Cardiac septum (tissue), 1 donor: ENCODE data around the gene FGFR1OP2. TPM values are rescaled to one million over a fixed set of nuclear protein-coding genes. Genes with fewer than 3 reads are reported as not detected.
"Not testable (repeated sequence)": the region's sequence is repeated elsewhere in the genome, so short reads cannot be mapped to it uniquely, and the experiment has no call there.

Experiments used
- DNase-seq: peaks from one replicate; pipeline ENCODE4 v3.0.0-alpha.2; 2020; ENCODE audit warnings: low spot score
- intact Hi-C: fragments of 100-400 bp; cut with DNase I; formaldehyde crosslinking; loops from one replicate; pipeline ENCODE4 v1.14.0; 2022
- total RNA-seq: library from RNA; stranded (reverse); fragmentation: NEBNext Ultra II Directional; extraction: Animal tissue kit (Norgen Biotek cat#: 25700); gene quantifications from one replicate; pipeline ENCODE4 v1.2.1, GENCODE V29; 2021
- donor health status: DM: no; HTN: no; CAD: no.

The FGFR1OP2 gene
- total RNA-seq, 1 donor from 2014 or later: 37.4 TPM

DNA sequence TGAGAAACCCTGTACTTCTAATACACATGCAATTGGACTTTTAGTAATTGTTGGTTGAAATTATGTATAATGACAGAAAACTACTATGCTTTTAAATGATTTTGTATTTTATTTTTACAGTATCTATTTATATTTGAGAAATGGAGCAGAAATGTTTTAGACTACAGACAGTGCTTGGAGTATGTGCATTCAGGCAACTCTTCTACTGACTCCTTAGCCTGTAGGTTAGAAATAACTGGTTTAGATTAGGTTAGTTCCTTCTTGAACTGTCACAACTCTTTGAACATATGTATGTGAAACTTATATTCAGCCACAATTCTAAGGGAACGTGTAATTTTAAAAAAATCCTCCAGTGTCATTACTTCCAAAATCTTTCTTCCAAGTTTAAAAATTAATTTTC lies 1.7 kb downstream of the FGFR1OP2 start:
- DNase-seq: no peak
- intact Hi-C loops: loop anchor here (2.0 kb wide), 2 partner anchors 75 to 305 kb away; partner anchors contain the start of genes STK38L and TM7SF3

DNA sequence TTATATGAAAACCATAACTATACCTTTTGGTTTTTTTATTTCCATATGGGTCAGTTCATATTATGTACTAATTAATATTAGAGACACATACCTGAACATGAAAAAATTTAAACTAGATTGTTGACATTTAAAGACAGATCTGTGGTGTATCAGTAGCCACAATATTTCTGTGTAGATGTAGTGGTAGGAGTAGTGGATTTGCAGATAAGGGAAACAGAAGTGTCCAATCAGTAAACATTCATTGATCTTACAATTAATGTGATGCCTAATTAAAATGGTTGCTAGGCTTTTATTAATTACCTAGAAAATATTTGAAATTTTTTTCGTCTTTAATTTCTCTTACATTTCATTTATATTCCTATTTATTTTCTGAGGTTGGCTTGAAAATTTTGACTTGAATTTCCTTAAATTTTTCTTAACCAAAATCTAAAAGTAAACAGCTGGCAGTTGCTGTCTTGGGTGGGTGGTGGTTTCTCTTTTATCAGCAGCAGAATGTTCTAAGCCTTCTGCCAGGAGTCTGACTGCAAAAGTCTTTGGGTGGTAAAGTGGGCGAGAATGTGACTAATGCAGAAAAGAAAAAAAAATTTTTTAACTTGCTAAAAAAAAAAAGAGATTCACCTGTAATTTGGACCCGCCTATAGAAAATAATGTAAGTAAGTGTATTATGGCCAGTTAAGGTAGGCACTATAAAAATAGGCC lies 2.4 kb downstream of the FGFR1OP2 start:
- no peak for DNase-seq
- intact Hi-C loops: no loop called here

DNA sequence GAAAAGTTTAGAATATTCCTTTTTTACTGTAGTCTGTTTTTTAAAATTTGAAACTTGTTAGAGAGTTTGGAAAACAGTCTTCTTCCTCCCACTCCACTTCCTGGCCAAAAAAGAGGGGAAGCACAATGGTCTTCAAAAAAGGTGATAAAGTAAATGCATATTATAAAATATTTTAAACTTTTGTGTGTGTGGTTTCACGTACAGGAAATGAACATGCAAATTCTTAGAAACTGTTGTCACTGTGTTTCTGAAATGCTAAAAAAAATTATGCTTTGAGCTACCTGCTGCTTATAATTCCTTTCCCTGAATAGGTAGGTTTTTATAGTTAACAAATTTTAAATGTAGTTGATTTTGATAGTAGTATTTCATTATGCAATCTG lies 2.9 kb downstream of the FGFR1OP2 start:
- DNase-seq: no peak
- intact Hi-C loops: no loop called here

DNA sequence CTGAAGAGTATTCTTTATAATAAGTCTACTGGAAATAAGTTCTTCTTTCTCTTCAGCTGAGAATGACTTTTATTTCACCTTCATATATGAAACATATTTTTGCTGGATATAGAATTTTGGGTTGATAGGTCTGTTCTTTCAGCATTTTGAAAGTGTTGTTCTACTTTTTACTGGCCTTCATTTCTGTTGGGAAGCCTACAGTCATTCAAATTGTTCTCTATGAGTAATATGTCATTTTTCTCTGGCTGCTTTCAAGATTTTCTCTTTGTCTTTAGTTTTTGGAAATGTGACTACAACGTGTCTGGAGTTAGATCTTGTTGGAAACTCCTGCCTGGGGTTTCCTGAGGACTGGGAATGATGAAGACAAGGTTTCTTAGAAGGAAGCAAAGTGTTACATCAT lies 10.0 kb downstream of the FGFR1OP2 start:
- intact Hi-C loops: no loop called here

DNA sequence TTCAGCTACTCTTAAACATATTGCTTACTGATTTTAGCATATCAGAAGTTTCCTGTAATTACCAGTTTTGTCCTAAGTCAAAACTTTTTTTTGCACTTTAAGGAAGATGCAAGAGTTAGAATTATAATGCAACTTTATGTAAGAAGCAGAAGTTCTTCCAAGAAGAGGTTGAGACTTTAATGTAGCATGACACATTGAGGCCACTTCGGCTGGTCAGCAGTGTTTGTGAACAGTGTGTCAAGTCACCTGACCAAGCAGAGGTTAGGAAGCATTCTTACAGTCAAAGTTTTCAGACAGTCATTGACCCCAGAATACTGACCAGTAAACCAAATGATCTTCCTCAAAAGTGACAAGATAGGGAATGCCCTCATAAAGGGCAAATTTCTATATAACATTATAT lies 15.2 kb downstream of the FGFR1OP2 start:
- no peak for DNase-seq
- intact Hi-C loops: no loop called here

More for the DNA sequence above, 10.0 kb downstream of the FGFR1OP2 start:
- DNase-seq: no peak

DNA sequence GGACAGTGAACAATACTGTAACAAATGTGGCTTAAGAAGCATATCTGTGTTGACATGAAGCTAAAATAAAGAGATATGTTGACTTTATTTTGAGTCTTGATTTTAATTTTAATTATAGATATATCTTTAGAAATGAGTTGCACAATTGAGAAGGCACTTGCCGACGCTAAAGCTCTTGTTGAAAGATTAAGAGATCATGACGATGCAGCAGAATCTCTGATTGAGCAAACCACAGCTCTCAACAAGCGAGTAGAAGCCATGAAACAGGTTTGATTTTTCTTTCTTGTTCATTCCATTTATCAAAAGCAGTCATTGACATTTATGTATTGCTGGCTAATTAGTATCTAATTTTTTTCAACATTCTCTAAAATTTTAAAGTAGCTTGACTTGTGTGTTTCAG lies 15.8 kb downstream of the FGFR1OP2 start:
- DNase-seq: no peak
- intact Hi-C loops: no loop called here

DNA sequence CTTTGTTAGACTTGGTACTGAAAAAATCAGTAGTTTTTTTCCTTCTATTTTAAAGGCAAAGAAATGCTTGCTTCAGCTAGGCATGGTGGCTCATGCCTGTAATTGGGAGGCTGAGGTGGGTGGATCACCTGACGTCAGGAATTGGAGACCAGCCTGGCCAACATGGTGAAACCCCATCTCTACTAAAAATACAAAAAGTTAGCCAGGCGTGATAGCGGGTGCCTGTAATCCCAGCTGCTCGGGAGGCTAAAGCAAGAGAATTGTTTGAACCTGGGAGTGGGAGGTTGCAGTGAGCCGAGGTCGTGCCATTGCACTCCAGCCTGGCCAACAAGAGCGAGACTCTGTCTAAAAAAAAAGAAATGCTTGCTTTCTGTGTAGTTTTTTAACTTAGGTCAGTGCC lies 23.1 kb downstream of the FGFR1OP2 start:
- intact Hi-C loops, DNase-seq: not testable (repeated sequence)

DNA sequence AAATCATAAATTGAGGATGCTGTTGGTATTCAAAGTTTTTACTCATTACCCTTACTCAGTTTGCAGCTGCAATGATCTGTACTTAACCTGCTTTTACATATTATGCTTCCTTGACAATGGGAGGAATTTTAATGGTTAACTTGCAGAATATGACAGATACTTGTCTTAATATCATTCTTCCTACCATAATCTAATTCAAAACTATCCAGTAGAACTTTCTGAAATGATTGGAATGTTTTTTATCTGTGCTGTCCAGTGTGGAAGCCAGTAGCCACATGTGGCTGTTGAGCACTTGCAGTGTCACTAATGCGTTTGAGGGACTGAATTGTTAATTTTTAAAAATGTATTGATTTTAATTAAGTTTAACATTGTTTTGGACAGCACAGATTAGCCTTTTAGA lies 23.5 kb downstream of the FGFR1OP2 start:
- intact Hi-C loops: no loop called here
- no peak for DNase-seq

DNA sequence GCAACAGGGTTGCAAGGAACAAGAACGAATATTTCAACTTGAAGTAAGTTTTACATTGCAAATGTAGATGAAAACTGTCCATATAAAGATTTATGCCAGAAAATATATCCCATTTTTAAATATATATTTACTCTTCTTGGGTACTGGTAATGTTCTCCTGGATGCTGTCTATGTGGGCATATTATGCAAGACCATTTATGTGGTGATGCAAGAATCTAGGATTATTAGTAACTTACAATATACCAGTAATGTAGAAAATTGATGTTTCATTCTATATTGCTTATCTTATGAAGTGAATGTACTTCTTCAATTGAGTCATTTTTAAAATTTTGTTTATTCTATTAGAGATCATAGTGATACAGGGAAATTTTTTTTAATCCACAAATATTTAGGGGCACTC lies 25.1 kb downstream of the FGFR1OP2 start:
- intact Hi-C loops: no loop called here
- no peak for DNase-seq

DNA sequence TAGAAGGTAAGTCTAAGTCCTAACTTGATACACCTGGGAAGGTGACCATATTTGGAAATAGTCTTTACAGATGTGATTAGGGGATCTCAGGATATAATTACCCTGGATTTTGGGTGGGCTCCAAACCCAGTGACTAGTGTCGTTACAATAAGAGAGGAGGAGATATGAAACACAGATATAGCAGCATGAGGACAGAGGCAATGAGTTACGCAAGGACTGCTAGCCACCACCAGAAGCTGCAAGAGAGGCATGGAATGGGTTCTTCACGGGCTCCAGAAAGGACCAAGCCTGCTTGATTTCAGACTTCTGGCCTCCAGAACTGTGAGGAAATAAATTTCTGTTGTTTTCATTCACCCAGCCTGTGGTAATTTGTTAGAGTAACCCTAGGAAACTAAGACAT lies 28.6 kb downstream of the FGFR1OP2 start:
- DNase-seq: no peak
- intact Hi-C loops: no loop called here

DNA sequence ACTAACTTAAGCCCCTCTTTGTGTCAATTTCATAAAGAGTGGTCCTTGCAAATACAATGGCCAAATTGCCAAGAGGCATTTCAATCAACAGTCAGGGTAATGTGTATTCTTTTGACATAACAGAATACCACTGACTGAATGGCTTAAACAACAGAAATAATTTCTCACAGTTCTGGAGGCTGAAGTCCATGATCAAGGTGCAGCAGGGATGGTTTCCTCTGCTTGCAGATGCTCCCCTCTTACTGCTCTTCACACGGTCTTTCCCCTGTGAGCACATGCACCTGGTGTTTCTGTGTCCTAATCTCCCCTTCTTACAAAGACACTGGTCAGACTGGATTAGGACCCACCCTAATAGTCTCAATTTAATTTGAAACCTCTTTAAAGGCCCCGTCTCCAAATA lies 31.9 kb downstream of the FGFR1OP2 start:
- intact Hi-C loops: no loop called here
- DNase-seq: no peak

DNA sequence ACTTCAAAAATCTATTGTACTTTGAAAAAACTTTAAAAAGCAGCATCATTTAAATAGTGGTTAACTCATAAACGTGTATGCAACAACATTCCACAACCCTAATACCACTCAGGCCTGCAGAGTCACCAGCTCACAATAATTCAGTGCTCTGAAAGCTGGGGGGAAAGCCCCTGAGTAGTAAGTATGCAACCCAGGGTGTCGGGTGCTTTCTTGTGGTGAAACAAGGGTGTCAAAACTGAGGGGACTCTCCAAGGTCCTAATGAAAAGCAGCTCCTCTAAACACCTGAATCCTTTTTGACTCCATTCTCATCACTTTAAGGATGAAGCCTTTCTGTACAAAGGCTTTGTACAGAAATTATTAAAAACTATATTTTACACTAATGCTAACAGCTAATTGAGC lies 33.7 kb downstream of the FGFR1OP2 start:
- intact Hi-C loops: no loop called here
- no peak for DNase-seq

DNA sequence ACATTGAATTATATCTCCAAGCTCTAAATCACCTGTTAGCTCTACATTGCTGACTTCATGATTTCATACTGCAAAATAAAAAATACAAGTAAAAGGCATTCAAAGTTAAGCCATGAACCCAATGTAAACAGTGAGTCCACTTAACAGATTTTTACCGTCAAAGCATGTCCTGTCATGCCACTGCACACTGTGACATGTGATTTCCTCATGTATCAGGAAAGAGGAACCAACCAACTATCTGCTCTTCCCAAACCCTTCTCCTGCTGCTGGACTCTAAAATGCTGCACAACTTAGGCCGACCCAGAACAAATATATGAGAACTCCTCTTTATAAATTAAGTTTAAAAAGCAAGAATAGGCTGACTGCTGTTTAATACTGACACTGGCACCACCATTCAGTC lies 38.4 kb downstream of the FGFR1OP2 start:
- no peak for DNase-seq
- intact Hi-C loops: no loop called here

DNA sequence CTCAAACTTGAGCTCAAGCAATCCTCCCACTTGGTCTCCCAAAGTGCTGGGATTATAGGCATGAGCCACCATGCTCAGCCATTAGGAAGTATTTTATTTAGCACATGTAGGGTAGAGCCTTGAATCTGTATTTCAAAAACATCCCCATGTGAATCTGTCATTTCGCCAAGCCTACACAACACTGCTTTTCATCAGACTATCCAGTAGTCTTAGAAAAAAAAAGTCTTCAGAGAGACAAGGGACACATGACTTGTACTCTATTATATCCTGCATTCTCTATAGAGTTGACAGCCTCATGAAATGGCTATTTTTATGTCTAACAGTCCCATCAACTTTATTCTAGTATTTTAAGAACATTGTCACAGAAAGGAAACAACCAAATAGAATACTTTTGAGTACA lies 40.5 kb downstream of the FGFR1OP2 start:
- no peak for DNase-seq
- intact Hi-C loops: no loop called here

DNA sequence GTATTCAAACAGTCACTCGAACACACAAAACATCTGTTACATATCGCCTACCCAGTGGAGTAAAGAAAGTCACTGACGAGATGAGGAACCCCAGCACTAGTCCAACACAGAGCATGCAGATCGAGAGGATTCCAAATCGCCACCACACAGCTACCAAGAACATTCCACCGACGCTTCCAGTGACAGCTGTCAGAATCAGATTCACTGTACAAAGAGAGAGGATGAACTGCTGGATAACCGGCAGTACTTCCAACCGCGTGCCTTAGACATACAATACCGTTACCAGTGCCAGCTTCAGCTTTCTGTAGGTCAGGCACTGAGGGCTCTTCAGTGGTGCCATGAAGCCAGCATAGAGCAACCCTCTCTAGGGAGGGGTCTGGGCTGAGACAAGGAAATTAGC lies 41.5 kb downstream of the FGFR1OP2 start:
- DNase-seq: no peak
- intact Hi-C loops: no loop called here

DNA sequence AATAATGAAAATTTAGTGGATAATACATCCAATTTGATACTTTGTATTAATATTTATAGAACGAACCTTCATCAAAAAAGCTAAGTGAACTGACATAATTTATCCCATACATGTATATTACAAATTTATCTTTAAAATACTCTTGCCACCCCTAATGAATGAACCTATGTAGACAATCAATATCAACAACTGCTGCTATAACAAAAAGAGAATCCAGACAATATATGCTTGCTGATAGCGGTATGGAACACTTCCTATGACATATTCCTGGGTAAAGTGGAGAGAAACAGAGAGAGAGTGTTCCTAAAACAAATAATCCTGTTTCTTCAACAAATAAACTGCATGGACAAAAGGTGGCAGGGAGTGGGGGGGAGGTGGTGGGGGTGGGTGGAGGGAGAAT lies 44.6 kb downstream of the FGFR1OP2 start:
- intact Hi-C loops: no loop called here

DNA sequence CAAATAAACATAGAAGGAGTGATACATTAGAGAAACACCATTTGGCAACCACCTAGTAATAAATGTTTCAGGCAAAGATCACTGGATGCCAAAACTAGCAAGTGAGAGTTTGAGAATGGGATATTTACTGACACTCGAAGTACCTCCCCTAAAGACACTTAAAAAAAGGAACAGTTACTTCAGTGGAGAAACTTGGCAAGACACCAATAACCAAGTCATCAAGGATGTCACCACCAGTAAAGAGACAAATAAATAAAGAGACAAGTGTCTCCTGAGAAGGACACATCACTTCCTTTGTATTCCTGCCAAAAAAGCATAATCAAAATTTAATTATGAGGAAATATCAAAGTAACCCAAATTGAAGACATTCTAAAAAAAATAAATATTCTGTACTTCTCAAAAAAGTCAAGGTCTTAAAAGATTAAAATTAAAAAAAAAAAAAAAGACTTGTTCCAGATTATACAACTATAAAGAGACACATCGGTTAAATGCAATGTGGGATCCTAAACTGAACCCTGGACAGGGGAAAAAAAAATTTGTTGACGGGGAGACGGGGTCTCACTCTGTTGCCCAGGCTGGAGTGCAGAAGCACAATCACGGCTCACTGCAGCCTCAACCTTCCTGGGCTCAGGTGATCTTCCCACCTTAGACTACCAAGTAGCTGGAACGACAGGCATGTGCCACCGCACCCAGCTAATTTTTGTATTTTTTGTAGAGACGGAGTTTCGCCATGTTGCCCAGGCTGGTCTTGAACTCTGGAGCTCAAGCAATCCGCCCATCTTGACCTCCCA lies 49.6 kb downstream of the FGFR1OP2 start:
- DNase-seq: no peak
- intact Hi-C loops: no loop called here

More for the DNA sequence above, 44.6 kb downstream of the FGFR1OP2 start:
- no peak for DNase-seq

DNA sequence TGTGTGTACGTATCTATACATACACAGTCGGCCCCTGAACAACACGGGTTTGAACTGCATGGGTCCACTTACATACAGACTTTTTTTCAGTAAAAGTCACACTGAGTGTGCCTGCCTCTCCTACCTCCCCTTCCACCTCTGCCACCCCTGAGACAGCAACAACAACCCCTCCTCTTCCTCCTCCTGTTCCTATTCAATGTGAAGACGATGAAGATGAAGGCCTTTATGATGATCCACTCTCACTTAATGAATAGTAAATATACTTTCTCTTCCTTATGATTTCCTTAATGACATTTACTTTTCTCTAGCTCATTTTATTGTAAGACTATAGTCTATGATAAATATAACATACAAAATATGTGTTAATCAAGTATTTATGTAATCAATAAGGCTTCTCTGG lies 50.4 kb downstream of the FGFR1OP2 start:
- no peak for DNase-seq
- intact Hi-C loops: no loop called here

DNA sequence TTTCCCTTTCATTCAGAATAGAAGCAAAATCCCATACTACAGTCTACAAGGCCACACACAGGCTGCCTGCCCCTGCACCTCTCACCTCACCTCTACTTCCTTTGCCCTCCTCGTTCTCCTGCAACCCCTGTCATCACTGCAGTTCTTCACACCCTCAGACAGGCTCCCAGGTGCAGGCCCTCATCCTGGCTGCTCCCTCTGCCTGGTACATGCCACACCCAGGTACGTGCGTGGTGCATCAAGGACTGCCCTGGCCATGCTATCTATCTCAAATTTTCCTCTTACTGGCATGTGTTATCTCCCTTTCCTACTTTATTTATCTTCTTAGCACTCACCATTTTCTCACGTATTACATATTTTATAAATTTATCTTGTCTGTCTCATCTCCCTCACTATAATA lies 51.6 kb downstream of the FGFR1OP2 start:
- intact Hi-C loops: no loop called here
- DNase-seq: no peak

DNA sequence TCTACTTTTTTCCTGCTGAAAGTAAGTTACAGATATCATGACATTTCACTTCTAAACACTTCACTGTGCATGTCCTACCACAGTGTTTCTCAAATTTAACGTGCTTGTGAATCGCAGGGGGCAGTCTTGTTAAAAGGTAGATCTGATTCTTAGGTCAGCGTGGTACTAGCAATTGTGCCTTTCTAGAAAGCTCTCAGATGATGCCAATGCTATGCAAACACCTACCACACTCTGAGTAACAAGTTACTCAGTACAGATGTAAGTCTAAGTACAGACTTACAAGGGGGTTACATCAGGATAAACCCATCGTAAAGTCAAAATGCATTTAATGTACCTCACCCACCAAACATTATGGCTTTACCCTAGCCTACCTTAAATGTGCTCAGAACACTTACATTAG lies 53.6 kb downstream of the FGFR1OP2 start:
- intact Hi-C loops: no loop called here
- DNase-seq: no peak

DNA sequence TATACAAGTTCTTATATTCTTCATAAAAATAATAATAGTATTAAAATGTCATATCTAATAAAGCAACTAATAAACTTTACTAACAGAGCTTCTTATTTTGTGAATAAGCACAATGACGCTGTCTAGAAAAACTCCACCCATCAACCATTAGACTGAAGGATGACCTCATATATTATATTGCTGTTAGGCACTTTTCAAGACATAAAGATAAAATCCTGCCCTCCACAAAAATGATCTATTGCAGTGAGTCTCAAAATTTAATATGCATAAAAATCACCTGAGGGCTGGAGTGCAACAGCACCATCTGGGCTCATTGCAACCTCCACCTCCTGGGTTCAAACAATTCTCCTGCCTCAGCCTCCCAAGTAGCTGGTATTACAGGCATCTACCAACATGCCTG lies 55.8 kb downstream of the FGFR1OP2 start:
- no peak for DNase-seq
- intact Hi-C loops: no loop called here
